Stimulated activated CD4-positive, alpha-beta T cell treated with anti-CD3 and anti-CD28 coated beads, Interleukin-1b, Interleukin-23, amount 100 ng/mL, for 1 hour (primary cell): ENCODE data around the gene SLC7A9.
"Not testable (repeated sequence)": the region's sequence is repeated elsewhere in the genome, so short reads cannot be mapped to it uniquely, and the experiment has no call there.

Experiments used
- DNase-seq, 2 donors: peaks; one replicate each; pipeline ENCODE4 v3.0.0-alpha.2; 2020; ENCODE audit warnings: low read depth in 2 of 2

SLC7A9 gene

DNA sequence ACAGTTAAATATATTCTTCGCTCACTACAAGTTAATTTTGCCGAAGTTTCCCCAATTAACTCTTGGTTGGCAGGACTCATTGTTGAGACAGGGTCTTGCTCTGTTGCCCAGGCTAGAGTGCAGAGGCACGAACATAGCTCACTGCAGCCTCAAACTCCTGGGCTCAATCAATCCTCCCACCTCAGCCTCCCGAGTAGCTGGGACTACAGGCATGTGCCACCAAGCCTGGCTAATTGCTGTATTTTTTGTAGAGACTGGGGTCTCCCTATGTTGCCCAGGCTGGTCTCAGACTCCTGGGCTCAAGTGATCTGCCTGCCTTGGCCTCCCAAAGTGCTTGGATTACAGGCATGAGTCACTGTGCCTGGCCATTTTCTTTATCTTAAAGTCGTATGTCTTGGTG lies 15.7 kb upstream of the SLC7A9 start:
- not testable (repeated sequence) for DNase-seq

GRCh38 chr19:32881766-32882165 lies 12.2 kb upstream of the SLC7A9 start:
- DNase-seq: no peak

GRCh38 chr19:32880622-32881021 lies 11.1 kb upstream of the SLC7A9 start:
- no peak for DNase-seq

- no peak for DNase-seq
Observed at GRCh38 chr19:32879741-32880140, 10.2 kb upstream of the SLC7A9 start.

- no peak for DNase-seq
Observed at GRCh38 chr19:32878988-32879387, 9.4 kb upstream of the SLC7A9 start.

DNA sequence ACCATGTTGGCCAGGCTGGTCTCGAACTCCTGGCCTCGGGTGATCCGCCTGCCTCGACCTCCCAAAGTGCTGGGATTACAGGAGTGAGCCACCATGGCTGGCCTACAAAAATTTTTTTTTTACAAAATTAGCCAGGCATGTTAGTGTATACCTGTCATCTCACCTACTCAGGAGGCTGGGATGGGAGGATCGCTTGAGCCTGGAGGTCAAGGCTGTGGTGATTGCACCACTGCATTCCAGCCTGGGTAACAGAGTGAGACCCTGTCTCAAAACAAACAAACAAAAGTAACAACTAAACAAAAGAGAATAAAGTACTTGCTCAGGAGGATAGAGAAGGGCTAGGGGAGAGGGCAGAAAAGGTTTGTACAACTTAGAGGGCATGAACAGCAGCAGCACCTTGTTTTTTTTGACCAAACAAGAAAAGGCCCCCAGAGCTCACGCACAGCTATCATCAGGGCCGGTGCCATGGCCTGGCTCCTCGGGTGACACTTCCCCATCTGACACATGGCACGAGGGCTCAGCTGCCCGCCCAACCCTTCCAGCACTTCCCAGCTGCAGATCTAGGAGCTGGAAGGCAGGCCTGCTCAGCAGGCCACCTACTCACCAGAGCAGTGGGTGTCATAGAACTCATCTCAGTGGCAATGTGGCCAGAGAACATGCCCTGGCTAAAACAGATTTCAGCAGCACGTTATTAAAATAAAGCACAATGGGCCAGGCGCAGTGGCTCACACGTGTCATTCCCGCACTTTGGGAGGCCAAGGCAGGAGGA lies 8.6 kb upstream of the SLC7A9 start:
- no peak for DNase-seq

DNA sequence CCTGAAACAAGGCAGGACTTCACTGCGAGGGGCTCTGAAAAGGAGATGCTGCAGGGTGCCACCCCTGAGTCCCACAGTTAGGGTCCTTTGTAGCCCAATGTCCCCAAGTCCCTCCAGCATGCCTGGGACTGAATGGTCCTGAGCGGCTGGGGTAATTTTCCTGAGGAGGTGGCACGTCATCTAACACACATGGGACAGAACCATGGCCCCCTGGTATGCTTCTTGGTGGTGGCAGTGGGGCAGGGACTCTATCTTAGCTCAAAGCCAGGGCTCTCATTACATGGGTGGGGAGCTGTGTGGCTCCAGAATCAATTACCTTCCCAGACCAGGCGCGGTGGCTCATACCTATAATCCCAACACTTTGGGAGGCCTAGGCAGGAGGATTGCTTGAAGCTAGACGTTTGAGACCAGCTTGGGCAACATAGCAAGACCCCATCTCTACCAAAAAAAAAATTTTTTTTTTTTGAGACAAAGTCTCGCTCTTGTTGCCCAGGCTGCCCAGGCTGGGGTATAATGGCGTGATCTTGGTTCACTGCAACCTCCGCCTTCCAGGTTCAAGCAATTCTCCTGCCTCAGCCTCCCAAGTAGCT lies 7.9 kb upstream of the SLC7A9 start:
- DNase-seq: no peak

DNA sequence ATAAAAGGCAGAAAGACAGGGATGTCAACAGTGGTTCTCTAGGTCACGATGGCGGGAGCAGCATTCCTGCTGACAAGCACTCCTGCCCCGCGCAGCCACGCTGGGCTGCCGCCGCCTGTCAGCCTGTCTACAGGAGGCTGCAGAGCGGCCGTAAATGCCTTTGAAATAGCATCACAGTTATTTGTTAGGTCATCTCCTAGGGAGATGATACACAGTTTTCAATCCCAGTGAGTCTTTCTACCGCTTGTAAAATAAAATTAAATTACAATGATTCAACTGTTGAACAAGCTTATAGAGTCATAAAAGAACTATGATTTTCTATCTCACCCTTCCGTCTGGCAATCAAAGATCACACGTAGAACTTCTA lies 7.3 kb upstream of the SLC7A9 start:
- no peak for DNase-seq

- no peak for DNase-seq
Observed at GRCh38 chr19:32876236-32876918, 6.8 kb upstream of the SLC7A9 start.

DNA sequence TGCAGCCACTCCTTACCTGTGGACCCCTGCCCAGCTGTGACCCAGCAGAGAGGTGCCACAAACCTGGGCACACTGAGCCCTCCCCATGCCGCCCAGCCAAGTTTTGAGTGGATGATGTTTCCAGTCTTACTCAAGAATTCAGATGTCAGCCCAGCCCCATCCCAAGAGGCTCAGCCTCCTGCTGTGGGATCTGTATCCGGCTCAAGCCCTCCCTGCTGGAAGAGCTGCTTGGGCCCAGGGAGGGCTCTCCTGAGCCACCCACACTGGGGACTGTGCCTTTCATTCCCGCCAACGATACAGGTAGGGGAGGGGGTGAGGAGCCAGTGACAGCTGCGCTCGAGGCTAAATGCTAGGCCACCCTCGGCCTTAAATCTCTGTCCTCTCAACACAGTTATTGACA lies 5.9 kb upstream of the SLC7A9 start:
- no peak for DNase-seq

GRCh38 chr19:32874605-32875004 lies 5.0 kb upstream of the SLC7A9 start:
- no peak for DNase-seq

DNA sequence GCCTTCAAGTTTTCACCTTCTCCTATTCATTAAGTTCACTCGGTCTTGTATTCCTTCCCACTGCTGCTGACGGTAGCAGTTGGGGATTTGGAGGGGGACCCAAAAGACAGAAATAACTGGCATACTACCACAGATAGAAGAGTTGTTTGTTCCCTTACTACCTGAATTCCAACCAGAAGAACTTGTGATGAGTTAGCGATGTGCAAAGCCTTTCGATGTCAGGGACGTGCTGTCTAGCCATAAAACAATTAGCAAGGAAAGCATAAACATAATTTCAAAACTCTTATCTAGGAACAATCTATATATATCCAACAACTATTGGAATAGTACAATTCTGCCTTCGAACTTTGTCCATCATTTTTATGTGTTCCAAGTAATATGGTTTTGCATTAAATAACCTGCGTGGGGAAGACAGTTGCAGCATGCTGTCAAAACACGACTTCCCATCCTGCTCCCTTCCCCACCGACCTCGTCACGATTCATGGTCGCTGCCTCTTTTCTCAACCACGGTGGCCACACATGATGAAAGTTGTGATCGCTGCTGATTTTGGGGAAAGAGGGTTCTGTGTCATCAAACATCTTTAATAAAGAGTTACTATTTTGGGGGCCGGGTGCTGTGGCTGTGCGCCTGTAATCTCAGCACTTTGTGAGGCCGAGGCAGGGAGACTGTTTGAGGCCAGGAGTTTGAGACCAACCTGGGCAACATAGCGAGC lies 3.8 kb upstream of the SLC7A9 start:
- no peak for DNase-seq

DNA sequence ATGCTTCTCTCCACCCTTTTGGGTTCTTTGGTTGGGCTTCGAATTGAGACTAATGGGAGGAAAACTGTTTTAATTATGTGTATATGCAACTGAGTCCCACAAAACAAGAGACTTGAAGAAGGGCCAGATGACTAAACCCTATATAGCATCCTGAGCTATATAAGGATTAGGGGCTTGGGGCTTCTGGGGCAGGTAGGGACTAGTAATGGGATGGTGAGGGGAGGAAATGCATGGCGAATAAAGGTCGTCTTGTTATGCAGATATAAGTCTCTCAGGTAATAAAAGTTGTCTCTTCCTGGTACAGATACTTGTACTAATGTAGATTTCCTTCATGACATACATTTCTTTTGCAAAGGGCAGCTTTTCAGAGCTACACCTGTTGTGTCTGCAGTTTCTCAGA lies 2.8 kb upstream of the SLC7A9 start:
- no peak for DNase-seq

GRCh38 chr19:32870981-32871451 lies 1.4 kb upstream of the SLC7A9 start:
- no peak for DNase-seq

DNA sequence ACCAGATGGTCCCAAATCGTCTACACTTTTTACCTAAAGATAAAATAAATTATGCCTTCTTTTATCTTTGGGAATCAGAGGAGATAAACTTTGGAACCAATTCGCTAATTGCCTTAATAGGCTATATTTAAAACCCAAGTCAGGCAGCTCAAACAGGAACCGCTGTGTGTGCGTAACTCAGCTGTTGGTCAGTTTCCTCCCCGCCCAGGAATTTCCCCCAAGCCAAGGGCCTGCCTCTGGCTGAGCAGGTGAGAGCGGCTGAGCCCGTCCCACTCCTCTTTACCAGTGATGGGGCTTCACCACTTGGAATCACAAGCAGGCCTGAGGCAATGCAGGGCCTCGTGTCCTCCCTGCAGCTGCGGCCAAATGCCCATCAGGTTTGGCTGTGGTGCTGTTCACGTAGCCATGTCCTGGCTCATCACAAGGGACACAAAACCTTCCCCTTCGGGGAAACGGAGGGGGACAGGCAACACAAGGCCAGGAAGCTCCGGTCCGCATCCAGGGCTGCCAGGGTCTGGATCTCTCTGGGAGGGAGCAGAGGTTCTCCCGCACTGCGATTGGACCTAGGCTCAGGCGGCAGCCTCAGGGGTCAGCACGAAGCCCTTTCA lies 503 bp upstream of the SLC7A9 start:
- DNase-seq: no peak

DNA sequence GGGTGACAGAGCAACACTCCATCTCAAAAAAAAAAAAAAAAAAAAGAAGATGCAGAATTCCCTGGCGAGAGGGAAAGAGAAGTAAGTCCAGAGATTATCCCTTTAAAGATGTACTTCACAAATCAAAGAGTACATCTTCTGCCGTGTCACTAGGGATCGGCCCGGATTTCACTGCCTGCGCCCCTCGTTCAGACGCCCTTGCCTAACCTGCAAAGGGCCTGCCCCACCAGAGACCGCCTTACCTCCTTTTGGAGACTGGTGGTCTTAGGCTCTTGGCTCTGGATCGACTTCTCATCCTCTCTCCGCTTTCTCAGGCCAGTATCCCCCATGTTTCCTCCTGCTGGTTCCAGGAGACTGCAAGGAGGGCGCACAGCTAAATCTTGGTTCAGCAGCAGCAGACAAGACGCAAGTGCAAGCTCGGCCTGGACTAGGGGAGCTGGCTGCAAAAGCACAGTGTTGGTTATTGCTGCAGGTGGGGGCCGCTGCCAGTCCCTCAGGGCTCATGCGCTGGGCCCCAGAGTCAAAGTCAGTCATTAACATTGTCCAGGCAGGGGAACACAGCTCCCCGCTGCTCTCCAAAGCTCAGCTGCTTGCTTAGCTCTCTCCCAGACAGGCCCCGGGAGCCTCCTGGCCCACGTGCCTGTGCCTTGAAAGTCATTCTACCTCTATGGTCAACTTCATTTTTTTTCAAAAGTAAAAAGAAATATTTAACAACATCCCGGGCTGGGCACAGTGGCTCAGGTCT lies 1.2 kb downstream of the SLC7A9 start:
- DNase-seq: no peak

DNA sequence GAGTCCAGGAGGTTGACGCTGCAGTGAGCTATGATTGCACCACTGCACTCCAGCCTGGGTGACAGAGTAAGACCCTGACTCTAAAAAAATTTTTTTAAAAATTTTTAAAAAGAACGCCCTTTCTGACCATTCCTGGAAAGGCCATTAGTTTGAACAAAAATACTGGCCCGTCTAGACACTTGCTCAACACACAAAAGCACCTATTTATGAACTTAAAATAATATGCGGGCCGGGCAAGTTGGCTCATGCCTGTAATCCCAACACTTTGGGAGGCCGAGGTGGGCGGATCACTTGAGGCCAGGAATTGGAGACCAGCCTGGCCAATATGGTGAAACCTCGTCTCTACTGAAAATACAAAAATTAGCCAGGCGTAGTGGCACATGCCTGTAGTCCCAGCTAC lies 2.1 kb downstream of the SLC7A9 start:
- not testable (repeated sequence) for DNase-seq

- DNase-seq: no peak
Observed at GRCh38 chr19:32866564-32867265, 2.9 kb downstream of the SLC7A9 start.

GRCh38 chr19:32866061-32866460 lies 3.5 kb downstream of the SLC7A9 start:
- no peak for DNase-seq

- DNase-seq: no peak
Observed at GRCh38 chr19:32865326-32865725, 4.2 kb downstream of the SLC7A9 start.
